GM12874 (cell line): ENCODE measurements around the gene C7orf57.

Source experiments
- TF ChIP-seq, protein P1 (sequence below): IDR thresholded peaks from 2 replicates; pipeline ENCODE4 v1.5.1; 2011; ENCODE audit warnings: low read depth, mild to moderate bottlenecking, control low read depth, low read length, moderate library complexity; ENCODE audit not compliant: insufficient read depth

C7orf57 gene

DNA sequence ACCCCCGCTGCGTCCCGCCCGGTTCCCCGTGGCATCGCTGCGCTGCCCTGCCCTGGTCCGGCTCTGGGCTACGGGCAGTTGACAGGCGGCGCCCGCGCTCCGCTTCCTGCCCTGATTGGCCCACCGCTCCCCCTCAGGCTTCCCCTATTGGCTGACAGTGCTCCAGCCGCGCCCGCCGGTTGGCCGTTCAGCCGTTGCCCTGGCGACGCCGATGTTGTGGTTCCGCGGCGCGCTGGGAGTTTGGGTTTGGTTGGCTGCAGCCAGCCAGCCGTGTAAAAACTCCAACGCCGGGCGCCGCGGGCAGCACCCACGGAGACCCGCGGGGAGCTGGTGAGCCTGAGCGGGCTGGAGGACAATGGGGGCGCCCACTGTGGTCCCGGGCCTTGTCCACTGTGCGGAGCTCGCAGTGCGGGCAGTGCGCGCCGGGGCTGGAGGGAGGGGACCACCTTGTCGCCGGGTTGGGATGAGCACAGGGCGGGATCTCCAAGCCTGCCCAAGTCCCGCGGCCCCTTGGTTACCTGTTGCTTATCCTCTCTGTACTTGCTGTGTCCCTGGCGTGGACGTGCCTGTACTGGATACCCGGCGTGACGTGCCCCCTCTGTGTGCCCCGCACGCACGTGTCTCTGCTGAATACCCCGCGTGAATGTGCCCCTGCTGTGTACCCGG is at the start of gene C7orf57:
Gene C7orf57, plus strand, starts transcription at position 243 of the 666 bp plus-strand sequence. CDS start 766 bp downstream, outside the sequence.
- TF ChIP-seq, protein P1, sequence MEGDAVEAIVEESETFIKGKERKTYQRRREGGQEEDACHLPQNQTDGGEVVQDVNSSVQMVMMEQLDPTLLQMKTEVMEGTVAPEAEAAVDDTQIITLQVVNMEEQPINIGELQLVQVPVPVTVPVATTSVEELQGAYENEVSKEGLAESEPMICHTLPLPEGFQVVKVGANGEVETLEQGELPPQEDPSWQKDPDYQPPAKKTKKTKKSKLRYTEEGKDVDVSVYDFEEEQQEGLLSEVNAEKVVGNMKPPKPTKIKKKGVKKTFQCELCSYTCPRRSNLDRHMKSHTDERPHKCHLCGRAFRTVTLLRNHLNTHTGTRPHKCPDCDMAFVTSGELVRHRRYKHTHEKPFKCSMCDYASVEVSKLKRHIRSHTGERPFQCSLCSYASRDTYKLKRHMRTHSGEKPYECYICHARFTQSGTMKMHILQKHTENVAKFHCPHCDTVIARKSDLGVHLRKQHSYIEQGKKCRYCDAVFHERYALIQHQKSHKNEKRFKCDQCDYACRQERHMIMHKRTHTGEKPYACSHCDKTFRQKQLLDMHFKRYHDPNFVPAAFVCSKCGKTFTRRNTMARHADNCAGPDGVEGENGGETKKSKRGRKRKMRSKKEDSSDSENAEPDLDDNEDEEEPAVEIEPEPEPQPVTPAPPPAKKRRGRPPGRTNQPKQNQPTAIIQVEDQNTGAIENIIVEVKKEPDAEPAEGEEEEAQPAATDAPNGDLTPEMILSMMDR, result 0 out of 2 replicates have a peak, but pooled peaks have one; percentile 17

DNA sequence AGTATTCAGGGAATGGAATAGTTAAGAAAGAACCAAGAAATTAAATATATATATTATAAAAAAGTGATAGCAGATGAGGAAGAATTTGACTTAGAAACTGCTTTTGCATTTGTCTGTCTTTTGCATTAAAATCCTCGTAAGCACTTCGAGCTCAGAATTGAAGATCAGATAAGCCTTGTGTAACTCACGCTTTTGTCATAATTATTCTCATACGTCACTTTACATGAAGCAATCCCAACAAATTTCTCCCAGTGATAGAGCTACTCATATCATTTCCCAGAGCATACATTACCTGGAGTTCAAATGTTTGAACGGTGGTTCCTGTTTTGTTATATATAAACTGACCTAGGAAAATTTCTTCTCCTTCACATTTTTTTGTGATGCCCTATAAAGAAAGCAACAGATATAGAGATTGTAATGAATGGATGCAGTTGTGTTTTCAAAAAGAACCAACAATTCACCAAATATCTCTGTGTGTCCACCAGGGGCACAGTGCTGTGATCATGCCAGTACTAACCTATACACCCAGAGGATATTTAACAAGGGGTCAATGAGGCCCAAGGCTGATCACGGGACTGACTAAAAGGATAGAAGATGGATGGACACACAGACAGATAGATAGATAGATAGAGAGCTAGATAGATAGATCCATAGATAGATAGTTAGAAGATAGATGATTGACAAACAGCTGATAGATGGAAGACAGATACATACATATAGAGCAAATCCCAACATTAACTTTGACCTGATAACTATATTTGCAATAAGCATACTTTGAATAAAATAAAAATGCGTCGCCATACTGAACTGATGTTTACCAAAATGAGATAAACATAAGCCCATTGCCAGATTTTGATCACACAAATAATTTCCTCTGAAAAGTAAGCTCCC is 46.6 kb upstream of the C7orf57 start:
- TF ChIP-seq, protein P1, result peak; percentile 40; the same call in 1 of the 2 replicates

DNA sequence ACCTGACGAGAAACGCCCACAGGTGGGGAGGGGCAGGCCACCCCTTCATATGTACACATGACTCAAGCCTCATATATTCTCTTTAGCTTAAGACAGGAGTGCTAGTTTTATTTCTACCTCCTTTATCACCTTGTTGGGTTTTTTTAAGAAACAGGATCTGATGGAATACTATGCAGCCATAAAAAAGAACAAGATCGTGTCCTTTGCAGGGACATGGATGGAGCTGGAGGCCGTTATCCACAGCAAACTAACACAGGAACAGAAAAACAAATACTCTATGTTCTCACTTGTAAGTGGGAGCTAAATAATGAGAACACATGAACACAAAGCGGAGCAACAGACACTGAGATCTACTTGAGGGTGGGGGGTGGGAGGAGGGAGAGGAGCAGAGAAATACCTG is 44.8 kb upstream of the C7orf57 start:
- TF ChIP-seq, protein P1, result no peak

DNA sequence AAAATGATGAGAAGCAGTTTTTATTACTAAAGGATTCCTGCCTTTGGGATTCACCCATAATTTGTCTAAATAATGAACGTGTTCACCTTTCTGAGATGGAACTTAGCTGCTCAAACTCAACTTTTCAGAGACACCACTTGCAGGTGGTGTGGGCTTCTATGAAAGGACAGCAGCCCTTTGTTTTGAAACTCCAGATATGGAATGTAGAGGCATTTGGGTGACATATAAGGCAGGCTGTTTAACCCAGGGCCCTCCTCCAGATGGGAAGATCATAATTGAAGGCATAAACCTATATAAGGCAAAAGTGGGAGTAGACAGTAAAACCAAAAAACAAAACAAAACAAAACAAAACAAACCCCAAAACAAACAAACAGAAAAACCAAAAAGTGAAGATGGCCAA is 44.1 kb upstream of the C7orf57 start:
- TF ChIP-seq, protein P1, result no peak

DNA sequence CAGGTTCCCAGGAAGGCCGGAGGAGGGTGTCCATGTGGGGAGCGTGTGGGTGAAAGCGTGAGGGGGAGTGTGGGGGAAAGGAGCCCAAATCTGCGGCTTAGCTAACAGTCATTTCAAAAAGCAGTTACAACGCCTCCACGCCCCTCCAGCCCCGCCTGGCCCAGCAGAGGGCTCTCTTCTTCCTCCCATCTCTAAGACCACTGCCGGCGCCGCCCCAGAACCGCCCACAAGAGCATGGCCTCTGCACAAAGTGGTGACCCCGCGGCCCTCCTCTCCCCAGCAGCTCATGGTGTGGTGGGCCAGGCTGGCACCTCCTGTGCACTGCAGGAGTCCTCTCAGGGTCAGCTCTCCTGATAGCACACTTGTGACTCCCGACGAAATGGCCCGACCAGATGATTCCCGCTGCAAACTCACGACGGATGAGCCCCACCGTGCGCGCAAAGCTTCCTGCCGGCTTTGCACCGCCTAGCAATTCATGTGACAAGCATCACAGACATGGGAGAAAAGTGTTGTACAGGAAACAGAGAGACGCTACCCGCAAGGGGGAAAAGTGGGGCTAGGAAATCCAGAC is 43.5 kb upstream of the C7orf57 start:
- TF ChIP-seq, protein P1, result peak; percentile 84

DNA sequence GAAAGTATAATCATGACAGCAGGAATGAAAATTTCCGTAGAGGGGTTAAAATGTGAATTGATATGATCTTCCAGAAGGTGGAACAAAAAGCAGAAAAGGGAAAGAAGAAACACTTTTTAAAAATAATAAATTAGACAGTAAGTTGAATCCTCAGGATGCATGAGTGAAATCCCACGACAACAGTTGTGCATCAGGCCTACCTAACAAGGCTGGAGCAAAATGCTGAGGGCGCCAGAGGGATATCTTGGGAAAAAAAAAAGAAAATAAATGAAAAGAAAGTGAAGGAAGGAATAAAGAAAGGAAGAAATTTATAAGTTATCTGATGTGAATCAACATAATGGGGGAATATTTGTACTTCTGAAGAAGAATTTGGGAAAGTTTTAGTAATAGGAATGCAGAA is 42.9 kb upstream of the C7orf57 start:
- TF ChIP-seq, protein P1, result no peak

DNA sequence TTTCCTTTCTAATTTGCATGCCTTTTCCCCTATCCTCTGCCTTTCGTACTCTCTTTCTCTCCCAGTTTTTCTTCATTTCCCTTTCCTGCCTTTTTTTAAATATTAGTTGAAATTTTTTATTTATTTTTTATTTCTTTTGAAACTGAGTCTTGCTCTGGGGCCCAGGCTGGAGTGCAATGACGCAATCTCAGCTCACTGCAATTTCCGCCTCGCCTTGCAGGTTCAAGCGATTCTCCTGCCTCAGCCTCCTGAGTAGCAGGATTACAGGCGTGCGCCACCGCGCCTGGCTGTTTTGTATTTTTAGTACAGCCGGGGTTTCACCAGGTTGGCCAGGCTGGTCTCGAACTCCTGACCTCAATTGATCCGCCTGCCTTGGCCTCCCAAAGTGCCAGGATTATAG is 35.9 kb upstream of the C7orf57 start:
- TF ChIP-seq, protein P1, result no peak
